IPS DF 6.9 (cell line): ENCODE measurements around the gene NPTXR.

Experiments
- DNase-seq: peaks from one replicate; pipeline ENCODE4 v3.0.0-alpha.2; 2013; ENCODE audit warnings: low read depth, low spot score
- H3K27ac ChIP-seq: one replicate; pipeline ENCODE4 v1.5.1; 2013; ENCODE audit warnings: low read length, control low read depth
- H3K27me3 ChIP-seq: 2 replicates; pipeline ENCODE4 v1.6.1; 2013; ENCODE audit warnings: mild to moderate bottlenecking, low read length; ENCODE audit not compliant: control insufficient read depth, insufficient read depth
- H3K36me3 ChIP-seq: 2 replicates; pipeline ENCODE4 v1.6.1; 2013; ENCODE audit warnings: low read length; ENCODE audit not compliant: control insufficient read depth, insufficient read depth
- H3K4me1 ChIP-seq: 2 replicates; pipeline ENCODE4 v1.6.1; 2013; ENCODE audit warnings: low read length; ENCODE audit not compliant: control insufficient read depth, insufficient read depth
- H3K4me3 ChIP-seq: 2 replicates; pipeline ENCODE4 v1.5.1; 2013; ENCODE audit warnings: mild to moderate bottlenecking, low read length
- H3K9me3 ChIP-seq: 2 replicates; pipeline ENCODE4 v1.6.1; 2013; ENCODE audit warnings: low read length, inconsistent platforms; ENCODE audit not compliant: control insufficient read depth, insufficient read depth
- WGBS: extraction: QIAGEN DNeasy Blood & Tissue Kit; methylation state at CpG from one replicate; pipeline ENCODE4 v1.1.7; 2013; ENCODE audit warnings: mixed read lengths, missing lambda C conversion rate; ENCODE audit not compliant: insufficient read length, insufficient coverage; 5-methylcytosine and 5-hydroxymethylcytosine counted together

The NPTXR gene

DNA sequence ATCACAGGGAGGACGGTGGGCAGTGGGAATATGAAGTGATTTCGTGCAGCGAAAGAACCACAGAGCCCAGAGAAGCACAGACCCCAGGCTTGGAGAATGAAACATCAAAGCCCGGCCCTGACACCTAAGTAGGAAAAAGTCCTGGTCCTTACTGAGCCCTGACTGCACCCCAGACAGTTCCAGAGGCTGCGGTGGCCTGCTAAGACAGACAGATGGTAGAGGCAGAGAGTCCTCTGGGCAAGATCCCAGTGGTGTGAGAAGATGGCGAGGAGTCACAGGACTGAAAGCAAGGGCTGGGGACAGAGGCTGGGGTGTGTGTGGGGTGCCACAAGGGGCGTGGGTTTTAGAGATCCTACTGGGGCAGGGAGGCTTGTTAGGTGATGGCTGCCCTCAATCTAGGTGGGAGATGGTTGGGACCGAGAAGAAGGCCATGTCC lies 24.5 kb upstream of the NPTXR start:
- Histone ChIP-seq H3K27ac (no peak overlapping the region), H3K9me3 (no peaks in the 10 kb centered on the region), H3K27me3 (no peaks in the 10 kb centered on the region), H3K36me3 (peaks cover 15% of the 10 kb centered on the region), H3K4me3 (no peak overlapping the region), H3K4me1 (peaks cover 3% of the 10 kb centered on the region; the same call in 1 of the 2 replicates)
- no CpG with 5 or more reads among the region's 8 CpGs for WGBS
- no peak for DNase-seq

DNA sequence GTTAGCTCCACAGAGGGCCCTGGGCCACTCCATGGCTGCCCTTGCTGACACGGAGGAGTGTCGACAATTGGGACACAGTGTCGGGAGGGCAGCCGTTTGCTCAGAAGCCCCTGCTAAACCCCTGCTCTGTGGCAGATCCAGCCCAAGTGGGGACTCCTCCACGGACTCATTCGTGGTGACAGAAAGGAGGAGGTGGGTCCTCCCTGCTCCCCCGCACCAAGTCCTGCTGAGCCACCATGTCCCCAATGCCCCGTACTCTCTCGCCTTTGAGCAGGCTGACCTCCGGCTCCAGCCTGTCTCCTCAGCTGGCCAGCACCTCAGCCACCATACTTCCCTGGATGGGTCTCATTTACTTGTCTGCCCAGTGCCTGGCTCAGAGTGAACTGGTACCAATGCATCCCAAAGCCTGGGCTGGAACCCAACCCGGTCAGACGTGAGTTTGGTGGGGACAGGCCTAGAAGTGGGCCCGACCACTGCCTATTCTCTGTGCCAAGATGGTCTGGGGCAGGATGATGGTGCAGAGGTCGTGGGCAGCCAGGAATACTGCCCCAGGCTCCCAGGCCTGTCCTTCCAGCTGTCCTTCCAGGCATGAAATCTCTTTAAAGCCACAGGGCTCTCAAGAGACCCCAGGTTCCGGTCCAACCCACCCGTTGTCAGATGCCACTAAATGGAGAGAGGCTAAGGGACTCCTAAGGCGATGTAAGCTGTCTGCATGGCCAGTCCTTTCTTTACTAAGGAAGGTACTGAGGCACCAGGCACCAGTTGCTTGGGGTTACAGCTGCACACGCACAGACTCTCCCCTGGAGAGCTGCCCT lies 23.9 kb upstream of the NPTXR start:
- peaks cover 3% of the 10 kb centered on the region; the same call in 1 of the 2 replicates for H3K4me1 ChIP-seq
- no peak overlapping the region for H3K27ac ChIP-seq
- no peaks in the 10 kb centered on the region for H3K27me3 ChIP-seq
- H3K9me3 ChIP-seq, result no peaks in the 10 kb centered on the region
- WGBS, result no CpG with 5 or more reads among the region's 18 CpGs
- peaks cover 15% of the 10 kb centered on the region for H3K36me3 ChIP-seq
- no peak for DNase-seq
- H3K4me3 ChIP-seq, result no peak overlapping the region

DNA sequence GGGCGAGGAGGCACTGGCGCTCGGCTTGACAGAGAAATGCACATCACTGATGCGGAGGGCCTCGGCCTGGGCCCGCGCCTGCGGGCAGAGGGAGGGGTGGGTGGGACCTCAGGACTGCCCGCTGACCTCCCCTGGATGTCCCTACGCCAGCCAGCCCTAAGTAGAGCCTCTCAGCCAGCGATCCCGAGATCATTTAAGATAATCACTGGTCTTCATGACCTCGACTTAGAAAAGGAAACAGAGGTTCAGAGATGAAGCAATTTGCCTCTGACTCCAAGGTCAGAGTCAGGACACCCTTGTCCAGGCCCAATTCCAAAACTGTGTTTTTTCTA lies 23.3 kb upstream of the NPTXR start:
- H3K4me3 ChIP-seq, result no peak overlapping the region
- no CpG with 5 or more reads among the region's 13 CpGs for WGBS
- H3K9me3 ChIP-seq, result no peaks in the 10 kb centered on the region
- peaks cover 3% of the 10 kb centered on the region; the same call in 1 of the 2 replicates for H3K4me1 ChIP-seq
- H3K27me3 ChIP-seq, result no peaks in the 10 kb centered on the region
- H3K27ac ChIP-seq, result no peak overlapping the region
- DNase-seq, result no peak
- H3K36me3 ChIP-seq, result peaks cover 15% of the 10 kb centered on the region

DNA sequence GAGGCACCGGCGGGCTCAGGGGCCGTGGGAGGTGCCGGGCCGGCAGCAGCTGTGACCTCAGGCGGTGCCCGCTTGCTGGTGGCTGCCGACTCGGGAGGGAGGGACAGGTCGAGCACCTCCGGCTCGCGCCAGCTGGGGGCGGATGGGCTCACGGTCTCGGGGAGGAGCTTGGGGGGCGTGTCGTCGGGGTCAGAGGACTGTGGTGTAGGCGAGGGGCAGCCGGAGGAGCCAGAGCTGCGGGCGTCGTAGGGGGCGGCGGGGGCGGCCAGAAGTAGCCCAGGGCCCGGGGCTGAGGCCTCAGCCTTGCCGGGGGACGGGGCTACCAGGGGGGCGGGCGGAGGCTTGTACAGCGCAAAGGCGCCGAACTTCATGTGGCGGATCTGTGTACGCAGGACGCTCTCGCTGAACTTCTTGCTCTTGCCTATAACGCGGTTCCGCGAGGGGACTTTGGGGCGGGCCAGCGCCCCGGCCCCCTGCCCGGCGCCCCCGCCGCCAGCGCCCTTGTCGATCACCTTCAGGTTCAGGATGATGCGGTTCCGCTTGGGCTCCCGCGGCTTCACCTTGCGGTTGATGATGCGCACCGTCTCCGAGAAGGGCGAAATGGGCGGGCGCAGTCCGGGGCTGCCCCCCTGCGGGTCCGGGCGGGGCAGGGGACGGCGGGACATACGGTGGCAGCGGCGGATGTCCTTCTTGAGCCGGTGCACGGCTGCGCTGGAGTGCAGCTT lies 22.7 kb upstream of the NPTXR start:
- no CpG with 5 or more reads among the region's 75 CpGs for WGBS
- H3K27ac ChIP-seq, result no peak overlapping the region
- no peak overlapping the region for H3K4me3 ChIP-seq
- peaks cover 5% of the 10 kb centered on the region; the same call in 1 of the 2 replicates for H3K4me1 ChIP-seq
- no peaks in the 10 kb centered on the region for H3K27me3 ChIP-seq
- H3K36me3 ChIP-seq, result peaks cover 15% of the 10 kb centered on the region
- DNase-seq, result no peak
- no peaks in the 10 kb centered on the region for H3K9me3 ChIP-seq

DNA sequence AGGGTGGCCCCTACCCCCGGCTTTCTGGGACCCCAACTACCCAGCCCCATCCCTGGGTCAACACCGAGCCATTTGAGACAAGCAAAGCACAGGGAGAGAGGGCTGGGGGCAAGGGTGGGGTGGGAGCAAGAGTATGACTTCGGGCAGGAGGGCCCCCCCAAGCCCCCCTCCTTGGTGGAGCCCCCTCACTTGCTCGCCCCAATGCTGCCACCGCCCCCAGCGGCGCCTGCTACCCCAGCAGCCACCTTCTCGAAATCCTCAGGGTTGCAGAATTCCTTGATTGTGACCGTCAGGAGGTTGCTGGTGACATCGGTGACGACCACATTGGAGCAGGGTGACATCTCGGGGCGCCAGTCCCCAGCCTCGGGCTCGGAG lies 22.2 kb upstream of the NPTXR start:
- Histone ChIP-seq H3K4me1 (peaks cover 5% of the 10 kb centered on the region; the same call in 1 of the 2 replicates), H3K27me3 (no peaks in the 10 kb centered on the region), H3K9me3 (no peaks in the 10 kb centered on the region), H3K4me3 (no peak overlapping the region), H3K27ac (no peak overlapping the region), H3K36me3 (peaks cover 15% of the 10 kb centered on the region)
- no peak for DNase-seq
- WGBS, result no CpG with 5 or more reads among the region's 15 CpGs

DNA sequence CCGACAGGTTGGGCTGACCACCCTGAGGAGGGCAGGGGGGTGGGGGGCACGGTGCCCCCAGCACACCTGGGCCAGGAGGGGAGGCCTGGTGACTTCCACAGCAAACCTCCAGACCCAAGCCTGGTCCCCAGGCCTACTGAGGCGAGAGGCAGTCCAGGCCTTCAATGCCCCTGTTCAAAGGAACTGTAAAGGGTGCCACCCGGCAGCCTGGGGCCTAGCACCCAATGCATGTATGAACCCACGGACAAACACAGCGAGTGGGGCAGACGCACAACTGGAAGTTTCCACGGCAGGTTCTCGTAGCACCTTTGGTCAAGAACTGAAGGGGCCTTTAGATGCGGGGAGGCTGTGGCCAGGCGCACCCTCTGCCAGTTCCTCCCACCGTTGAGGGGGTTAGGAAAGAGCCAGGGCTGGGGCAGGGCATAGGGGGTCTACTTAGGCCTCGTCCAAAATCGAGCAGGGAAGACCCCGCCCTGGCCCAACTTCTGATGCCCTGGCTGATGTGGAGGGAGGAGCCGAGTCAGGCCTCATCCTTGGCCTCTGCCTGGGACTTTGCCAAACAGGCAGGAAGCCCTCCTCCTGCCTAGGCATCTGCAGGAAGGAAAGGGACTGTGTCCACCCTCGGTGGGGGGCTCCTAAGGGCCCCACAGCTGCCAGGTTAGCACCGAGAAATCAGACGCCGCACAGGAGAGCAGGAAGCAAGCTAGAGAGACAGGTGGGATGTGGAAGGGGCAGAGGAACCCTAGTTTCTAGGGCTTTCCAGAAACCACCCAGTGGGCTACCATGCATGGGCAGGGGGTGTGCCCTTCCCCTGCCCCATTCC lies 21.6 kb upstream of the NPTXR start:
- Histone ChIP-seq H3K9me3 (no peaks in the 10 kb centered on the region), H3K36me3 (peaks cover 15% of the 10 kb centered on the region), H3K4me1 (peaks cover 7% of the 10 kb centered on the region; the same call in 1 of the 2 replicates), H3K27me3 (no peaks in the 10 kb centered on the region), H3K27ac (no peak overlapping the region), H3K4me3 (no peak overlapping the region)
- DNase-seq, result no peak
- WGBS, result no CpG with 5 or more reads among the region's 20 CpGs

DNA sequence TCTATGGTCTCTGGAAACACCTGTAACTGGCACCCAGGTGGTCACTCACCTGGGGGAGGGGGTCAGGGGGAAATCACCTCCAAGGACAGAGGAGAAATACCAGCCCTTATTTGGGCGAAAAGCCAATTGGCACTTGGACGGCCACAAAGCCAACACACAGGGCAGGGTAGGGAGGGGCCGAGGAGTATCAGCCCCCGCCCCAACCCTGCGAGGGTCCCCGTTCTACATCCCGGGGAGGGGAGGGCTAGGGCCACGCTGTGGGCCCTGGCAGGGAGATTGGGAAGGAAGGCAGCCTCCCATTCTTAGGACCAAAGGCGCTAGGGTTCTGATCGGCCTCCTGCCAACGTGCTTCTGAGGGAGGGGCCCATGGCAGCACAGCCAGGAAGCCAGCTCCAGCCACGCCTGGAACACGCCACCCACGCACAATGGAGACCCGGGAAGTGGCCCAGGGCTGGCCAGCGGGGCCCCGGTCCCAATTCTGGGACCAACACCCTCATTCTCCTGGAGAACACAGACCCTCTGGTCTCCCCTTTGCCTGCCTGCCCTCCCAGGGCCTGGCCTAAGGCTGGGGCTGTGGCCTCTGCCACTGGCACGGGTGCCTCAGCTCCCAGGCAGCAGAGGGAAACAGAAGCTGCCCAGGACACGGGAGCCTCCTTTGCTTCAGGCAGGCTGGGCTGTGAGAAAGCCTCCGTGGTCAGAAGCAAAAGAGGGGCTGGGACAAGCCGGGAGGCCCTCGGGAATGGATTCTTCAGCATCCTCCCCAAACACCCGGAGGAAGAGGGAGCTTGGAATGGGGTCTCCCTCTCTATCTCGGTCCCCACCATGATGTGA lies 20.7 kb upstream of the NPTXR start:
- Histone ChIP-seq H3K9me3 (no peaks in the 10 kb centered on the region), H3K4me1 (peaks cover 10% of the 10 kb centered on the region; the same call in 1 of the 2 replicates), H3K4me3 (no peak overlapping the region), H3K27ac (no peak overlapping the region), H3K36me3 (peaks cover 12% of the 10 kb centered on the region), H3K27me3 (no peaks in the 10 kb centered on the region)
- no CpG with 5 or more reads among the region's 24 CpGs for WGBS
- DNase-seq, result no peak

DNA sequence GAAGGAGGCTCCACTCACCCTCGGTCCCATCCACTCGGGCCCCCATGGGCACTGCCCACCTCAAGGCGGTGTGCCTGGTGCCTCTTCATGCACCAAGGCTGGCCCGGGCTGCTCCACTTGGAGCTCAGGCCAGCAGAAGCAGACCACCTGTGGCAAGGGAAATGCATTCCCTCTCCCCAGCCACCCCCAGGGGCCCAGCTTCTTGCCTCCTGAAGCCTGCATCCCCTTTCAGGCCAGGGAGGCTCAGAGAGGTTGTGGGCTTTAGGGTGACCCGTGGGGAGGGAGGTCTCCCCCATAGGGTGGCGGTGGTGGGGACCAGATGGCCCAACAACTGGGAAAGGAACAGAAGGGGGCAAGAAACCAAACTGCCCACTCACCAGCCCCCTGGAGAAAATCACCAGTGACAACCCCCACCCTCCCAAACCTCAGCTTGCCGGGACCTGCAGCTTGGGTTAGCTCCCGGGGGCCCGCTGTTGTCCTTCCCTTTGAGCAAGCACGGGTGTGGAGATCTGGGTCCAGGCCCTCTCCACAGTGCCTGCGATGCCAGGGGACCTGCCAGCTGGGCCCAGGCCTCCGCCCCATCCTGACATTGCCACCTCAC lies 19.8 kb upstream of the NPTXR start:
- Histone ChIP-seq H3K9me3 (no peaks in the 10 kb centered on the region), H3K4me1 (peaks cover 10% of the 10 kb centered on the region; the same call in 1 of the 2 replicates)
- WGBS, result no CpG with 5 or more reads among the region's 12 CpGs

DNA sequence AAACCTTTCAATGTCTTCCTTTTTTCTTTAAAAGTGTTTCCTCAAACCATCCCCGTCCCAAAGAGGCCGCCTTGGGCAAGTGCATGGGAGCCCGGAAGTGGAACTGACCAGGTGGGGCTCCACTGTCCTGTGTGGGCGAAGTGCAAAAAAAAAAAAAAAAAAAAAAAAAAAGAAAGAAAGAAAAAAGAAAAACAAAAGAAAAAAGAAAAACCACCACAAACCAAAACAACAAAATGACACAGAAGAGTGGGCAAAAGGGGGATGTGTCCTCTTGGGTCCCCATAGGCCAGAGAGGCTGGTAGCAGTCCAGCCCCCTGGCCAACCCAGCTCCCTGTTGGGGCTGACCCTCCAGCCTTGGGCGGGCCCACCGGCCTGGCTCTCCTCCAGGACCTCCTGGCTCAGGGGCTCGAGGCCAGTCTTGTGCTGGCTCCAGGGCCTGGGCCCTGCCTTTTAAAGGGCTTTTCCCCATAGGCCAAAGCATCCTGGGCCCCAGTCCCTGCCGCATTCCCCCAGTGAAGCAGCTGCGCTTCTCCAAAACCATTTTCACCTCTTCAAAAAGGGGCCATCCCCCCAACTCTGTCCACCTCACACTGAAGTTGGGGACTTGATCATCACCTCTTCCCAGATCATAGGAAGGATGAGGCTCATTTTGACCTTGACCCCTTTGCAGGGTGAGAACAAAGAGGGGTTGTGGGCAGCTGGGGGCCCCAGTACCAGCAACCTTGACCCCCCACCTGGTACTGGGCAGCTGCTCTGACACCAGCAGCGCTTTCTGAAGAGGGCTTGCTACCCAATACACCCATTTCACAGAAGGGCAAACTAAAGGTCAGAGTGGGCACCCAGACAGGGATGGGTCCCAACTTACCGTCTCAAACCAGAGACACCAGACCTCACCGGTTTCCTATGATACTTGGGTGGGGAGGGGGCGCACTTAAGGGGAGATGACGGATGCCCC lies 18.8 kb upstream of the NPTXR start:
- no peaks in the 10 kb centered on the region for H3K9me3 ChIP-seq
- H3K36me3 ChIP-seq, result peaks cover 10% of the 10 kb centered on the region; the same call in 1 of the 2 replicates
- H3K4me3 ChIP-seq, result no peak overlapping the region
- H3K4me1 ChIP-seq, result peaks cover 10% of the 10 kb centered on the region; the same call in 1 of the 2 replicates
- no peaks in the 10 kb centered on the region for H3K27me3 ChIP-seq
- no peak for DNase-seq
- no peak overlapping the region for H3K27ac ChIP-seq
- WGBS, result no CpG with 5 or more reads among the region's 14 CpGs

More for the DNA sequence above, 19.8 kb upstream of the NPTXR start:
- Histone ChIP-seq H3K27ac (no peak overlapping the region), H3K27me3 (no peaks in the 10 kb centered on the region), H3K36me3 (peaks cover 10% of the 10 kb centered on the region; the same call in 1 of the 2 replicates), H3K4me3 (no peak overlapping the region)
- DNase-seq, result no peak
